ENCODE measurements around the gene TNFSF10. TPM values are rescaled to one million over a fixed set of nuclear protein-coding genes. Genes with fewer than 3 reads are reported as not detected.

Gene TNFSF10
- total RNA-seq, 4 donors from 2014 or later: 52.0 to 229 (median 123) TPM

DNA sequence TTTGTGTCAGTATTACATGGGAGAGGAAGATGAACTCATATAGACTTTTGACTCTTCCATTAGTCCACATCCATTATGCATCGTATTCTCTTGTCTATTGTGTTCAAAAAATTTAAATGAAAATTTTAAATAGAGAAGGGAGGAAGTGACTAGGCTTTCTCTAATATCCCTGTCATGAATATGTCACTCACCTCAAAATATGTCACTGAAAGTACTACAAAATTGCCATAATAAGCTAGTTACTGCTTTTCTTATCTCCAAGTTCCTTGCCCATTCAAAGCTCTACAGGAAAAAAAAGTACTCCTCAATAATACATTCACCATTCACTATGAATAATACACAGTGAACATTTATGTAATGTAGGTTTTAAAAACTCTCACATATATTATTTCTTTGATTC lies 52.6 kb downstream of the TNFSF10 start:
- DNase-seq: no peak
- H3K27me3 ChIP-seq: no peaks in the 10 kb centered on the region
- H3K4me1 ChIP-seq: no peaks in the 10 kb centered on the region
- H3K36me3 ChIP-seq: no peaks in the 10 kb centered on the region
- no peak overlapping the region for H3K27ac ChIP-seq
- TF ChIP-seq POLR2A (IDR thresholded peaks at IDR 0.05): no peak
- TF ChIP-seq, protein P1, sequence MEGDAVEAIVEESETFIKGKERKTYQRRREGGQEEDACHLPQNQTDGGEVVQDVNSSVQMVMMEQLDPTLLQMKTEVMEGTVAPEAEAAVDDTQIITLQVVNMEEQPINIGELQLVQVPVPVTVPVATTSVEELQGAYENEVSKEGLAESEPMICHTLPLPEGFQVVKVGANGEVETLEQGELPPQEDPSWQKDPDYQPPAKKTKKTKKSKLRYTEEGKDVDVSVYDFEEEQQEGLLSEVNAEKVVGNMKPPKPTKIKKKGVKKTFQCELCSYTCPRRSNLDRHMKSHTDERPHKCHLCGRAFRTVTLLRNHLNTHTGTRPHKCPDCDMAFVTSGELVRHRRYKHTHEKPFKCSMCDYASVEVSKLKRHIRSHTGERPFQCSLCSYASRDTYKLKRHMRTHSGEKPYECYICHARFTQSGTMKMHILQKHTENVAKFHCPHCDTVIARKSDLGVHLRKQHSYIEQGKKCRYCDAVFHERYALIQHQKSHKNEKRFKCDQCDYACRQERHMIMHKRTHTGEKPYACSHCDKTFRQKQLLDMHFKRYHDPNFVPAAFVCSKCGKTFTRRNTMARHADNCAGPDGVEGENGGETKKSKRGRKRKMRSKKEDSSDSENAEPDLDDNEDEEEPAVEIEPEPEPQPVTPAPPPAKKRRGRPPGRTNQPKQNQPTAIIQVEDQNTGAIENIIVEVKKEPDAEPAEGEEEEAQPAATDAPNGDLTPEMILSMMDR (IDR thresholded peaks at IDR 0.05): no peak
- no peaks in the 10 kb centered on the region for H3K9me3 ChIP-seq
- no peak overlapping the region for H3K4me3 ChIP-seq

DNA sequence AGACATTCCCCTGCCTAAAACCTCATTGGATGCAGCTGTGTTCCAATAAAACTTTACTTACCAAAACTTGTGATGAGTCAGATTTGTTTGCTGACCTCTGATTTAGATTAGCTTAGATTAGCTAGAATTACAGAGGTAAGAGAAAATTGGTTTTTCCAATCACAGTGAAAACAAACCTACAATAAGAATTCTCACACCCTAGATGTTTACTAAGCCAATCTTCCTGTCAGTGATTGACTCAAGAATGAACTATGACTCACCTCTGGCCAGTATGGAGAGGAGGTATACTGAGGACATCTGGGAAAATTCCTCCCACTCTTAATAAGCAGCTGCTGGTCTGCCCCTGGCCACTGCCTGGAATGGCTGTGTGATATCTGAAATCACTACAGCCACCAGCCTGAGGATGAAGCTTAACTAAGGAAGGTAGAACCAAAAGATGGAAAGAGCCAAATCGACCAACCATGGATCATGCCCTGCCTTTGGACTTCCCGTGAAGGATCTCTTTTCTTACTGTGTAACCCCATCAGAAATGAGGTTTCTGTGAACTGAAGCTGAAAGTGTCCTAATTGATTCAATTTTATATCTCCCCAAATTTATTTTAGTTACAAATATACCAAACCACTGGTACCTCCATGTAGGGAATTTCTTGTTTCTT lies 55.9 kb downstream of the TNFSF10 start:
- no peak for DNase-seq
- TF ChIP-seq, protein P1 (IDR thresholded peaks at IDR 0.05): no peak
- no peak for TF ChIP-seq POLR2A (IDR thresholded peaks at IDR 0.05)
- Histone ChIP-seq H3K27me3 (no peaks in the 10 kb centered on the region), H3K4me3 (no peak overlapping the region), H3K36me3 (no peaks in the 10 kb centered on the region), H3K4me1 (no peaks in the 10 kb centered on the region), H3K27ac (no peak overlapping the region), H3K9me3 (no peaks in the 10 kb centered on the region)

DNA sequence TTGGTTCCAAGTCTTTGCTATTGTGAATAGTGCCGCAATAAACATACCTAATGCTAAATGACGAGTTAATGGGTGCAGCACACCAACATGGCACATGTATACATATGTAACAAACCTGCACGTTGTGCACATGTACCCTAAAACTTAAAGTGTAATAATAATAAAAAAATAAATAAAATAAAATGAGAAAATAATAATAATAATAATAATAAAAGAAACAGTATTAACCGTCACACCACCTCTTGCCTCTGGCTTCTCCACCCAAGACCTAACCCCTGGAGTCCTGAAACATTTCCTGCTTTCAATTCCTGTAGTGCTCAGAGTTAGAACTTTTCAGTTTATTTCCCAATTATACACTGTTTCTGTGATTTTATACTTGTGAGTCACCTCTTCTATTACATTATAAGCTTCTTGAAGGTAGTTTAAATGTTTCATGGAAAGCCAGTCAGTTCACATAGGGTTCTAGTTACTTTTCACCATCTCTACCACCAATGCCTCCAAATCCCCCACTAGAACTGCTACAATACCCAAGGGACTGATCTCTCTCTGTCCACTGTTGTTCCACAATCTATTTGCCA lies 56.6 kb downstream of the TNFSF10 start:
- DNase-seq: no peak
- no peaks in the 10 kb centered on the region for H3K4me1 ChIP-seq
- no peaks in the 10 kb centered on the region for H3K9me3 ChIP-seq
- H3K27ac ChIP-seq: no peak overlapping the region
- TF ChIP-seq POLR2A (IDR thresholded peaks at IDR 0.05): no peak
- TF ChIP-seq, protein P1 (IDR thresholded peaks at IDR 0.05): no peak
- no peaks in the 10 kb centered on the region for H3K36me3 ChIP-seq
- no peaks in the 10 kb centered on the region for H3K27me3 ChIP-seq
- no peak overlapping the region for H3K4me3 ChIP-seq

DNA sequence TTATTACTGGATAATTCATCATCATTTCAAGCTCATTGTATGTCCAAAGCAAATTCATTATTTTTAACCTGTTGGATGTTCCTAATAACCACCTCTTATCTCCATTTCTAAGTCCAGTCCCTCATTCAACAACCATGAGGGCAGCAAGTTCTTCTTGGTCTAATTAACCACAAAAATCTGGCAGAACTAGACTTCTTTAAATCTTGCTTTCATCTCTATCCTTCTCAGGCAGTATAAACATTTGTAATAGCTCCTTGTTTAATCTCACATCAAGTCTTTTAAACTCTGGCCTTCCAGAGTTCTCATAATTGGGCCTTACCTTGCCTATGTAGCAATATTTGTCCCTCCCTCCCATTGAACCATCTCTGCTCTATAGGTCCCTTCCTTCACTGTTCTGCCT lies 57.9 kb downstream of the TNFSF10 start:
- Histone ChIP-seq H3K27me3 (no peaks in the 10 kb centered on the region), H3K9me3 (no peaks in the 10 kb centered on the region), H3K36me3 (no peaks in the 10 kb centered on the region), H3K27ac (no peak overlapping the region), H3K4me1 (no peaks in the 10 kb centered on the region), H3K4me3 (no peak overlapping the region)
- no peak for DNase-seq
- TF ChIP-seq, protein P1 (IDR thresholded peaks at IDR 0.05): no peak
- no peak for TF ChIP-seq POLR2A (IDR thresholded peaks at IDR 0.05)

DNA sequence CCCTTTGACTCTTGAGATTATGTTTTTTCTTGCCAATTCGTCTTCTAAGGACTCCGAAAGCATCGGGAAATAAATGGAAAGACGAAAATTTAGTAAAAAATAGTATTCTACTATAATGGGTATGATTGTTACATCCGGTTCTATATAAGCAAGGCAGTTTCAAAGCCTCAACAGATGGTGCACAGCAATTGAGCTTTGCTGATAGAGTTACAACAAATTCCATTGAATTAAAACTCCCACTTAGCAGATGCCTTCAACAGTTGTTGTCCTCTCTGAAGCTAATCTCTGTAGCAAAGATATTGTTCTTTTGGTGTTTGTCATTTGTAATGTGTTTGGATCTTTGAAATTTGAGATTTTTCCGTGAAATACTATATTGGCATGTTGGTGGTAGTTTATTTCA lies 58.9 kb downstream of the TNFSF10 start:
- Histone ChIP-seq H3K27me3 (no peaks in the 10 kb centered on the region), H3K36me3 (no peaks in the 10 kb centered on the region), H3K27ac (no peak overlapping the region), H3K9me3 (no peaks in the 10 kb centered on the region), H3K4me3 (no peak overlapping the region), H3K4me1 (no peaks in the 10 kb centered on the region)
- DNase-seq: no peak
- TF ChIP-seq POLR2A (IDR thresholded peaks at IDR 0.05): no peak
- TF ChIP-seq, protein P1 (IDR thresholded peaks at IDR 0.05): no peak
